Esophagus (tissue), 2 donors: ENCODE measurements around the gene RCAN2. TPM values are rescaled to one million over a fixed set of nuclear protein-coding genes. Genes with fewer than 3 reads are reported as not detected.

Experiments used
- H3K27ac ChIP-seq, 2 donors: one replicate each; pipeline ENCODE4 v1.5.1; 2013; ENCODE audit warnings: low read depth in 2 of 2, mild to moderate bottlenecking in 2 of 2, inconsistent platforms in 1 of 2, low read length in 1 of 2, moderate library complexity in 1 of 2
- H3K27me3 ChIP-seq, 2 donors: one replicate each; pipeline ENCODE4 v1.6.1; 2013; ENCODE audit warnings: low read length in 2 of 2, control low read depth in 1 of 2, mild to moderate bottlenecking in 1 of 2; ENCODE audit not compliant: insufficient read depth in 2 of 2, control insufficient read depth in 1 of 2
- H3K36me3 ChIP-seq, 2 donors: one replicate each; pipeline ENCODE4 v1.6.1; 2013; ENCODE audit warnings: low read length in 1 of 2; ENCODE audit not compliant: control insufficient read depth in 2 of 2, insufficient read depth in 2 of 2
- H3K4me1 ChIP-seq, 2 donors: one replicate each; pipeline ENCODE4 v1.6.1; 2013; ENCODE audit warnings: low read length in 1 of 2; ENCODE audit not compliant: control insufficient read depth in 2 of 2, insufficient read depth in 2 of 2
- H3K4me3 ChIP-seq, 2 donors: one replicate each; pipeline ENCODE4 v1.5.1; 2013; ENCODE audit warnings: low read length in 2 of 2, mild to moderate bottlenecking in 2 of 2, low read depth in 1 of 2, moderate library complexity in 1 of 2
- H3K9me3 ChIP-seq, 2 donors: one replicate each; pipeline ENCODE4 v1.6.1; 2013; ENCODE audit warnings: mild to moderate bottlenecking in 2 of 2, low read depth in 1 of 2, low read length in 1 of 2, moderate library complexity in 1 of 2; ENCODE audit not compliant: control insufficient read depth in 2 of 2, insufficient read depth in 1 of 2
- WGBS, 2 donors: extraction: QIAGEN DNeasy Blood & Tissue Kit; methylation state at CpG; one replicate each; pipeline ENCODE4 v1.1.7; 2013; 5-methylcytosine and 5-hydroxymethylcytosine counted together
- polyA plus RNA-seq, 2 donors: library from polyadenylated mRNA; stranded (reverse); fragments of 200-250 nt; gene quantifications; one replicate each; pipeline ENCODE4 v1.2.3, GENCODE V29; 2013
- donor health status: healthy with polysubstance abuse.
- donor health status: Bipolar disorder and iron deficiency.

RCAN2 gene
- polyA plus RNA-seq, 2 donors, result 2.1 to 4.8 TPM

GRCh38 chr6:46380152-46380807 is 111.0 kb downstream of the RCAN2 start:
- H3K4me3 ChIP-seq, result no peak overlapping the region
- peaks cover 0 to 2% of the 10 kb centered on the region in 2 donors for H3K4me1 ChIP-seq
- no peaks in the 10 kb centered on the region for H3K27me3 ChIP-seq
- H3K27ac ChIP-seq, result no peak overlapping the region
- H3K36me3 ChIP-seq, result no peaks in the 10 kb centered on the region
- no peaks in the 10 kb centered on the region for H3K9me3 ChIP-seq

GRCh38 chr6:46378882-46379416 is 112.3 kb downstream of the RCAN2 start:
- WGBS, 2 donors, result 67 to 77% methylated on average over 2 of the region's 2 CpGs
- Histone ChIP-seq H3K27ac (no peak overlapping the region), H3K4me3 (no peak overlapping the region), H3K36me3 (no peaks in the 10 kb centered on the region), H3K4me1 (peaks cover 0 to 2% of the 10 kb centered on the region in 2 donors), H3K9me3 (no peaks in the 10 kb centered on the region), H3K27me3 (no peaks in the 10 kb centered on the region)

GRCh38 chr6:46378161-46378881 is 112.9 kb downstream of the RCAN2 start:
- Histone ChIP-seq H3K27ac (no peak overlapping the region), H3K4me3 (no peak overlapping the region), H3K4me1 (peaks cover 0 to 2% of the 10 kb centered on the region in 2 donors), H3K36me3 (no peaks in the 10 kb centered on the region), H3K27me3 (no peaks in the 10 kb centered on the region), H3K9me3 (no peaks in the 10 kb centered on the region)
- 66 to 69% methylated on average over 2 of the region's 2 CpGs for WGBS, 2 donors

- no peak overlapping the region for H3K27ac ChIP-seq
- H3K27me3 ChIP-seq, result no peaks in the 10 kb centered on the region
- no peaks in the 10 kb centered on the region for H3K36me3 ChIP-seq
- 71 to 75% methylated on average over 8 of the region's 8 CpGs for whole genome bisulfite sequencing, 2 donors
- no peaks in the 10 kb centered on the region for H3K9me3 ChIP-seq
- H3K4me3 ChIP-seq, result no peak overlapping the region
- H3K4me1 ChIP-seq, result peaks cover 0 to 2% of the 10 kb centered on the region in 2 donors
These were observed 114.0 kb downstream of the RCAN2 start for GRCh38 chr6:46377209-46377608.

- H3K4me3 ChIP-seq, result no peak overlapping the region
These were observed 114.6 kb downstream of the RCAN2 start for GRCh38 chr6:46376562-46377061.

GRCh38 chr6:46370622-46371021 is 120.6 kb downstream of the RCAN2 start:
- 76 to 95% methylated on average over 1 of the region's 1 CpG for WGBS, 2 donors
- Histone ChIP-seq H3K36me3 (no peaks in the 10 kb centered on the region), H3K27me3 (no peaks in the 10 kb centered on the region), H3K9me3 (no peaks in the 10 kb centered on the region), H3K4me1 (no peaks in the 10 kb centered on the region), H3K27ac (no peak overlapping the region), H3K4me3 (no peak overlapping the region)

More at GRCh38 chr6:46376562-46377061, 114.6 kb downstream of the RCAN2 start:
- no peaks in the 10 kb centered on the region for H3K27me3 ChIP-seq
- no peak overlapping the region for H3K27ac ChIP-seq
- 73 to 78% methylated on average over 7 of the region's 7 CpGs for WGBS, 2 donors
- peaks cover 0 to 2% of the 10 kb centered on the region in 2 donors for H3K4me1 ChIP-seq
- H3K9me3 ChIP-seq, result no peaks in the 10 kb centered on the region
- no peaks in the 10 kb centered on the region for H3K36me3 ChIP-seq

GRCh38 chr6:46368169-46368536 is 123.1 kb downstream of the RCAN2 start:
- no peaks in the 10 kb centered on the region for H3K27me3 ChIP-seq
- H3K36me3 ChIP-seq, result no peaks in the 10 kb centered on the region
- no peak overlapping the region for H3K4me3 ChIP-seq
- H3K9me3 ChIP-seq, result no peaks in the 10 kb centered on the region
- no peaks in the 10 kb centered on the region for H3K4me1 ChIP-seq
- 85 to 91% methylated on average over 1 of the region's 1 CpG for WGBS, 2 donors
- H3K27ac ChIP-seq, result no peak overlapping the region

- 49 to 63% methylated on average over 2 of the region's 2 CpGs for WGBS, 2 donors
- no peaks in the 10 kb centered on the region for H3K9me3 ChIP-seq
- H3K27ac ChIP-seq, result no peak overlapping the region
- H3K4me1 ChIP-seq, result no peaks in the 10 kb centered on the region
- no peaks in the 10 kb centered on the region for H3K36me3 ChIP-seq
- H3K27me3 ChIP-seq, result no peaks in the 10 kb centered on the region
- no peak overlapping the region for H3K4me3 ChIP-seq
These were observed 123.7 kb downstream of the RCAN2 start for GRCh38 chr6:46367354-46368168.

GRCh38 chr6:46366190-46366900 is 124.9 kb downstream of the RCAN2 start:
- no peak overlapping the region for H3K4me3 ChIP-seq
- no peaks in the 10 kb centered on the region for H3K9me3 ChIP-seq
- H3K36me3 ChIP-seq, result no peaks in the 10 kb centered on the region
- no peaks in the 10 kb centered on the region for H3K27me3 ChIP-seq
- 79 to 83% methylated on average over 3 of the region's 3 CpGs for WGBS, 2 donors
- no peak overlapping the region for H3K27ac ChIP-seq
- no peaks in the 10 kb centered on the region for H3K4me1 ChIP-seq
